GM13977 (cell line): ENCODE measurements around the gene ZSCAN29.
"Not testable (repeated sequence)": the region's sequence is repeated elsewhere in the genome, so short reads cannot be mapped to it uniquely, and the experiment has no call there.

Source experiments
- DNase-seq: peaks from one replicate; pipeline ENCODE4 v3.0.0; 2012; ENCODE audit warnings: low spot score
- CTCF ChIP-seq: IDR thresholded peaks from 2 replicates; pipeline ENCODE4 v1.5.1; 2012; ENCODE audit warnings: mild to moderate bottlenecking, control low read depth; ENCODE audit not compliant: insufficient read depth; ENCODE audit errors: extremely low read depth, missing control alignments
- in situ Hi-C: fragments of 300-500 bp; cut with MboI; formaldehyde crosslinking; loops from one replicate; pipeline ENCODE4 v1.12.0; 2022; ENCODE audit warnings: low sequenced_read_pairs, low pct_unique_long_range_greater_than_20kb, mixed read lengths, inconsistent platforms; ENCODE audit not compliant: unreplicated experiment

ZSCAN29 gene

DNA sequence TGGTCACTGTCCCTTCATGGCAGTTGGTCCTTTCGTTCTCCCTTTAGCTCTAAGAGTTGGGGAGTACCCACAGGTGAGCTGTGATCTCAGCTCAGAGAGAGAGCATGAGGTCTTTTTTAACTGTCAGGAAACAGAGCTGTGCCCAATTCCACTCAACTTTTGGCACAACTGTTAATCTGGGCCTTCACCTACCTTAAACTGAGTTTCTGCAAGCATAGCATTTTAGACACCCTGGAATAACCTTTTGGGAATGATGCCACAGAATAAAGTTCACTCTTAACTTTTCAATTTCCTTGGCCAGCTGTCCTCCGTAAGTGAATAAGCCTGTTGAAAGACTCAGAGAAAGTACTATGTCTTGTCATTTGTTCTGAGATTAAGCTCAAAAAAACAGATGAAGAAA lies 36.0 kb upstream of the ZSCAN29 start:
- DNase-seq = no peak
- in situ Hi-C loops = no loop called here
- no peak for TF ChIP-seq CTCF

- DNase-seq = no peak
- in situ Hi-C loops = no loop called here
- TF ChIP-seq CTCF = no peak
Observed at GRCh38 chr15:43406189-43406588, 35.3 kb upstream of the ZSCAN29 start.

DNA sequence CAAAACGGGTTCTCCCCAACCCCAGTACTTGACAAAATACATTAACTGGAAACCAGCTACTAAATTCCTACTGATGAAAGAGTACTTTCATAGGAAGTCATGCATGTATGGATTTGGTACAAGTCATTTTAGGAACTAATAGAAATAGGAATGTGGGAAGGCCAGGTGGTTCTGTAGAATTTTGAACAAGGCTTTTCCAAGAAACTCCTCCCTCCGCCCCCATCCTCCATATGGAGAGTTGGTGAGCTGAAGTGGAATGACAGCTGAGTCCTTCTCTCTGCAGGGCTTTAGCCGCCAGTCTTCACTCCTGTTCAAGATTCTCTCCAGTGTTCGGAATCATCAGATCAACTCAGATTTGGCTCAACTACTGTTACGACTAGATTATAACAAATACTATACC lies 33.3 kb upstream of the ZSCAN29 start:
- no peak for TF ChIP-seq CTCF
- DNase-seq = no peak
- in situ Hi-C loops = no loop called here

DNA sequence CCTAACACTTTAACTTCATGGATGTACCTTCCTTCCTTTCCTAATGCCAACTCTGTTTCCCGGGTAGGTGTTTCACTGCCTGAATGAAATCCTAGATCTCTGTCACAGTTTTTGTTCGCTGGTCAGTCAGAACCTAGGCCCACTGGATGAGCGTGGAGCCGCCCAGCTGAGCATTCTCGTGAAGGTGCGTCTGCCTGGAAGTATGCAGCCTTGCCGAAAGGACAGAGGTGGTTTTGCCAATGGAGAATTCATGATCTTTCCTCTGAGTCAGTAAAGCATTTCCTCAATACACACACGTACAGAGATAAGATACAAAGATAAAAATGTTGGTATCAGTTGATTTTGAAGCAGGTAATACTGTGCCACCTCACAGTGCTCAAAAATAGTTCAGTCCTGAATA lies 32.8 kb upstream of the ZSCAN29 start:
- TF ChIP-seq CTCF = no peak
- in situ Hi-C loops = no loop called here
- no peak for DNase-seq

DNA sequence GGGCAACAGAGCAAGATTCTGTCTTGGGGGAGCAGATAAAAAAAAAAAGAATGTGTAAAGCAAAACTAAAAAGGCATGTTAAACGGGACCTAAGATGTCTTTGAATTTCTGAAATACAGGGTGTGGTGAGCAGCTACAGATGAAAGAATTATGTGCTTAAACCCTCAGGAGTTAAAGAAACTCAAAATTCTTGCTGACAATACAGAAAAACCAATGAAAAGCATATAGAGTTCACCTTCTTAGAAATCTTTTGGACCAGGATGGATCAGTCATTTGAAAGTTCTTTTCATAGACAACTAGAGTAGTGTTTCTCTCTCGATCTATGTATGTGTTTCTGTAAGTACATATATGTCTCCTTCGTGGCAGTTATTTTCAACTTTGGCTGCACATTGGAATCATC lies 31.4 kb upstream of the ZSCAN29 start:
- TF ChIP-seq CTCF = no peak
- no peak for DNase-seq
- in situ Hi-C loops = no loop called here

DNA sequence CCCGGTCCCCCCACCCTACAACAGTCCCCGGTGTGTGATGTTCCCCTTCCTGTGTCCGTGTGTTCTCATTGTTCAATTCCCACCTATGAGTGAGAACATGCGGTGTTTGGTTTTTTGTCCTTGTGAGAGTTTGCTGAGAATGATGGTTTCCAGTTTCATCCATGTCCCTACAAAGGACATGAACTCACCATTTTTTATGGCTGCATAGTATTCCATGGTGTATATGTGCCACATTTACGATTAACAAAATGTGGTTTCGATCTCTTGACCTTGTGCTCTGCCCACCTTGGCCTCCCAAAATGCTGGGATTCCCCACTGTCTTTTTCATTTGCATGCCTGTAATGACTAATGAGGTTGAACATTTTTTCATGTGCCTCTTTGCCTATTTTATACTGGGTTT lies 22.7 kb upstream of the ZSCAN29 start:
- in situ Hi-C loops, DNase-seq: not testable (repeated sequence)

DNA sequence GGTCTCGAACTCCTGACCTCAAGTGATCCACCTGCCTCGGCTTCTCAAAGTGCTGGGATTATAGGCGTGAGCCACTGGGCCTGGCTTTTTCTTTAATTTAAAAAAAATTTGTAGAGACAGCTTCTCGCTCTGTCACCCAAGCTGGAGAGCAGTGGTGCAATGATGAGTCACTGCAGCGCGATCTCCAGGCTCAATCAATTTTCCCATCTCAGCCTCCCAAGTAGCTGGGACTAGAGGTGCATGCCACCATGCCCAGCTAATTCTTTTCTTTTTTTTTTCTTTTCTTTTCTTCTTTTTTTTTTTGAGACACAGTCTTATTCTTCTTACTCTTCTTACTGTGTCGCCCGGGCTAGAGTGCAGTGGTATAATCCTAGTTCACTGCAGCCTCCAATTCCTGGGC lies 19.9 kb upstream of the ZSCAN29 start:
- DNase-seq = no peak
- in situ Hi-C loops = no loop called here
- TF ChIP-seq CTCF = no peak

- no peak for TF ChIP-seq CTCF
- in situ Hi-C loops = no loop called here
- no peak for DNase-seq
Observed at GRCh38 chr15:43383070-43383469, 12.2 kb upstream of the ZSCAN29 start.
